K562 (cell line): Measurements from ENCODE around the gene ACTA2. TPM values are rescaled to one million over a fixed set of nuclear protein-coding genes. Genes with fewer than 3 reads are reported as not detected.

Experiments used
- ATAC-seq: fragments of 200-7000 bp; cut with Tn5 transposase; 3 replicates; pipeline ENCODE4 v1.9.1; 2020; ENCODE audit warnings: moderate library complexity
- BruUV-seq: library from RNA; stranded (reverse); fragments of 400-500 nt; replicated peaks from 2 replicates; lab custom pipeline; 2021; lab: Mats Ljungman, UMichigan
- CTCF ChIA-PET: fragments of 300-600 bp; formaldehyde crosslinking; extraction: SDS; loops from one replicate; lab custom pipeline; 2021; ENCODE audit warnings: low intra/inter-chr PET ratio; lab: Yijun Ruan, JAX
- POLR2A ChIA-PET: fragments of 300-600, 350-650 bp; sonication (Branson Sonifier 250); formaldehyde crosslinking; extraction: SDS; loops from one replicate; lab custom pipeline; 2021; ENCODE audit warnings: antibody characterized with exemption, inconsistent platforms; lab: Yijun Ruan, JAX
- DNase-seq, 4 experiments: peaks; one replicate each; pipeline versions ENCODE4 v3.0.0 to v3.0.0-alpha.2; 2011 to 2018; ENCODE audit warnings: low spot score in 3 of 4, mixed read lengths in 3 of 4; ENCODE audit errors: extremely low read depth in 1 of 4
- FAIRE-seq: peaks from 2 replicates; lab custom pipeline; 2011; peaks lifted over from hg19 to GRCh38; lab: Jason Lieb, UNC
- H2AFZ ChIP-seq: 2 replicates; pipeline ENCODE4 v1.6.0; 2011; ENCODE audit warnings: low read depth, low read length, control low read depth, inconsistent platforms
- H3K27ac ChIP-seq: fragments of 200-600 bp; 3 replicates; pipeline ENCODE4 v1.8.0; 2011; ENCODE audit warnings: low read depth, mild to moderate bottlenecking, control low read depth, inconsistent platforms, low read length, moderate library complexity, mixed read lengths; ENCODE audit errors: extremely low read depth
- H3K27me3 ChIP-seq, 2 experiments: fragments of 300-600 bp in 1 of 2; 2 replicates in 1 of 2; 3 replicates in 1 of 2; pipeline versions ENCODE4 v1.6.0 to v1.8.0; 2011; ENCODE audit warnings: inconsistent platforms in 2 of 2, low read length in 2 of 2, mild to moderate bottlenecking in 1 of 2, mixed read lengths in 1 of 2, moderate library complexity in 1 of 2; ENCODE audit not compliant: control insufficient read depth in 2 of 2, insufficient read depth in 2 of 2
- H3K36me3 ChIP-seq: fragments of 300-600 bp; 3 replicates; pipeline ENCODE4 v1.8.0; 2011; ENCODE audit warnings: mild to moderate bottlenecking, low read length, inconsistent platforms; ENCODE audit not compliant: control insufficient read depth, insufficient read depth
- H3K4me1 ChIP-seq, 2 experiments: fragments of 200-600 bp in 1 of 2; replicated peaks in 1 of 2; 2 replicates in 1 of 2; 3 replicates in 1 of 2; pipeline versions ENCODE4 v1.5.1 to v1.8.0; 2011; ENCODE audit warnings: inconsistent platforms in 2 of 2, low read length in 2 of 2, mild to moderate bottlenecking in 1 of 2, mixed read lengths in 1 of 2, moderate library complexity in 1 of 2; ENCODE audit not compliant: control insufficient read depth in 2 of 2, insufficient read depth in 2 of 2
- H3K4me2 ChIP-seq: 2 replicates; pipeline ENCODE4 v1.6.1; 2011; ENCODE audit warnings: low read length, control low read depth, inconsistent platforms, mixed read lengths; ENCODE audit not compliant: insufficient read depth
- H3K4me3 ChIP-seq: fragments of 200-600 bp; sonication (generic), shearing (Covaris generic); 2 replicates; pipeline ENCODE4 v1.5.1; 2016; ENCODE audit warnings: control low read depth, inconsistent platforms
- H3K79me2 ChIP-seq: fragments of 200-600 bp; 3 replicates; pipeline ENCODE4 v1.8.0; 2011; ENCODE audit warnings: low read length, inconsistent platforms; ENCODE audit not compliant: control insufficient read depth, insufficient read depth
- H3K9ac ChIP-seq, 2 experiments: 2 replicates each; pipeline versions ENCODE4 v1.6.0 to v1.6.1; 2011; ENCODE audit warnings: low read depth in 2 of 2, low read length in 2 of 2, control low read depth in 1 of 2, inconsistent platforms in 1 of 2, mild to moderate bottlenecking in 1 of 2, mixed read lengths in 1 of 2; ENCODE audit not compliant: insufficient read depth in 1 of 2
- H3K9me1 ChIP-seq: one replicate; pipeline ENCODE4 v1.6.0; 2011; ENCODE audit warnings: inconsistent platforms, mild to moderate bottlenecking, low read length, moderate library complexity; ENCODE audit not compliant: control insufficient read depth, insufficient read depth
- H3K9me3 ChIP-seq: replicated peaks from 2 replicates; pipeline ENCODE4 v1.5.1; 2011; ENCODE audit warnings: low read depth, low read length, inconsistent platforms; ENCODE audit not compliant: control insufficient read depth, insufficient read depth
- H4K20me1 ChIP-seq: replicated peaks from 2 replicates; pipeline ENCODE4 v1.6.1; 2011; ENCODE audit warnings: low read length, inconsistent platforms, mixed read lengths; ENCODE audit not compliant: control insufficient read depth, insufficient read depth
- BCL6 ChIP-seq: fragments of 250-450 bp; sonication (Bioruptor Pico); IDR thresholded peaks from 2 replicates; pipeline ENCODE4 v1.4.0; 2020
- MYNN ChIP-seq, 2 experiments: sonication (generic); formaldehyde crosslinking in 1 of 2; IDR thresholded peaks; 2 replicates each; pipeline versions ENCODE4 v1.5.0 to v1.6.1; 2016 to 2020; ENCODE audit warnings: antibody characterized with exemption in 1 of 2, missing genetic modification reagents in 1 of 2
- POLR3G ChIP-seq: IDR thresholded peaks from 2 replicates; pipeline ENCODE4 v1.6.1; 2011; ENCODE audit not compliant: insufficient read length, insufficient replicate concordance; ENCODE audit errors: extremely low read depth
- PTBP1 ChIP-seq: fragments of 200-400 bp; formaldehyde crosslinking; IDR thresholded peaks from 2 replicates; pipeline ENCODE4 v1.6.1; 2017; ENCODE audit warnings: low read depth, low read length
- ZNF347 ChIP-seq: fragments of 450-650 bp; formaldehyde crosslinking; IDR thresholded peaks from 2 replicates; pipeline ENCODE4 v1.4.0; 2020; ENCODE audit warnings: low read depth, mild to moderate bottlenecking, moderate library complexity
- ZNF57 ChIP-seq: fragments of 450-650 bp; formaldehyde crosslinking; IDR thresholded peaks from 2 replicates; pipeline ENCODE4 v1.4.0; 2020; ENCODE audit warnings: mild to moderate bottlenecking, moderate library complexity
- WGBS: fragments of 100-300 bp; shearing (Covaris generic); methylation state at CpG from one replicate; pipeline ENCODE4 v1.1.6; 2016; ENCODE audit warnings: low coverage, mixed read lengths; ENCODE audit not compliant: insufficient coverage; ENCODE audit errors: missing lambda C conversion rate; 5-methylcytosine and 5-hydroxymethylcytosine counted together
- in situ Hi-C: fragments of 300-500 bp; cut with MboI; formaldehyde crosslinking; loops from 4 replicates; pipeline ENCODE4 v1.15.0; 2018; ENCODE audit warnings: inconsistent platforms, mixed read lengths
- intact Hi-C: fragments of 100-400 bp; cut with micrococcal nuclease; formaldehyde crosslinking; loops from 2 replicates; pipeline ENCODE4 v1.14.2; 2022
- polyA plus RNA-seq, 8 experiments: library from polyadenylated mRNA; depleted of rRNA in 4 of 8; stranded (reverse) in 5 of 8; unstranded in 3 of 8; fragments of >200 nt; fragmentation: Nextera tagmentation in 2 of 8; fragmentation: Illumina TruSeq in 1 of 8; extraction: Ambion mirVana in 2 of 8; extraction: Trizol in 1 of 8; gene quantifications; 2 replicates each; pipeline versions ENCODE4 v1.2.1 to v1.2.3, GENCODE V29; 2011 to 2014; ENCODE audit warnings: inconsistent platforms in 1 of 8, missing spikeins in 1 of 8
- total RNA-seq, 7 experiments: library from RNA; depleted of rRNA in 6 of 7; stranded (reverse); fragments of >200 nt in 6 of 7; fragmentation: Illumina TruSeq in 2 of 7; extraction: Trizol in 2 of 7; gene quantifications; 2 replicates each; pipeline versions ENCODE4 v1.2.1 to v1.2.3, GENCODE V29; 2011 to 2021; ENCODE audit warnings: low replicate concordance in 1 of 7
- TF ChIP-seq, protein P1 (sequence below): fragments of 450-650 bp; IDR thresholded peaks from 2 replicates; pipeline ENCODE4 v1.6.1; 2016

Gene ACTA2
- total and polyA plus RNA-seq, 9 of the 15 experiments (the other 6 are each of a cell fraction or from before 2014, with no cell fraction given): 0.15 to 1.0 (median 0.38) TPM; not detected in 3

DNA sequence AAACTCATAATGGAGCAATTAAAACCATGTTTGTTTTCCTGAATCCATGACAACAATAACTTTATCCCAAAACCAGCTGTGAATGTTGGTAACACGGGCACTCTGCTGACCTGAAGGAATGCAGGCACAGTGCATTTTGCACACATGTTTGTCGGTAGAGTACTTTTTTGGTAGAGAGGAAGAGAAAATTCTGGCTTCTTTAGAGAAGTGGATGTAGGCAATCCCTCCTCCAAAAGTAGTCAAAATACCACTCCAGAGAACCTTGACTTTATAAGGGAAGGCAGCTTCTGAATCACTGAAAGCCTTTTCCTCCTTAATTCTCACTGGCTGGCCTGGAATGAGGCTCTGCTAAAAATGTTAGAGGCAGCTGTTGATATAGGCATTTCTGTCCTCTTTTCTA, 15.8 kb upstream of the ACTA2 start (continued):
- TF ChIP-seq POLR3G: no peak
- no peak for TF ChIP-seq ZNF57 (CRISPR knock-in tag)
- no peak for TF ChIP-seq ZNF347 (CRISPR knock-in tag)
- TF ChIP-seq MYNN (IDR thresholded peaks at IDR 0.05): no peak
- TF ChIP-seq MYNN (CRISPR knock-in tag; IDR thresholded peaks at IDR 0.05): no peak
- TF ChIP-seq, all 486 proteins: peak for 0

DNA sequence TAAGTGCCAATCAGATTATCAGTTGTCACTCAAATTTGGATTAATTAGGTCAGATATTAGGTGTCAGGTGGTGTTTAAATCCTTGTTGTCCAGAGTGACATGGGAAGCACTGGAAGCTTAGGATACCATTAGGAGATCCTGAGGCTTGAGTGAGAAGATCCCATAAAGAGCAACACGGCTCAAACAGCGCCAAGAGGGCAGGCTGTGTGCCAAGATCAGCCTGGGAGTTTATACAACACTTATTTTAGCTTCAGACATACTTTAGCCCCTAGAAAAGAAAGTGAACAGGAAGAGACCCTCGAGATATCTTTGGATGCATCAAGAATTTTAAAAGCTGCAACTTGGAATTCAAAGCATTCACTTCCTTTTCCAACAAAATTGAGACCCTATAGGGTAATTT, 14.2 kb upstream of the ACTA2 start:
- Histone ChIP-seq H3K79me2 (no peaks in the 10 kb centered on the region), H3K27me3 (no peaks in the 10 kb centered on the region), H3K9me1 (no peaks in the 10 kb centered on the region), H3K4me3 (no peak overlapping the region), H3K36me3 (no peaks in the 10 kb centered on the region), H3K4me1 (no peaks in the 10 kb centered on the region), H3K9me3 (no peaks in the 10 kb centered on the region), H4K20me1 (no peaks in the 10 kb centered on the region), H3K9ac (no peak overlapping the region), H3K4me2 (no peak overlapping the region), H2AFZ (no peak overlapping the region), H3K27ac (no peak overlapping the region)
- 0% methylated on average over 3 of the region's 3 CpGs for WGBS
- ATAC-seq: no peak
- POLR2A ChIA-PET: no interaction called here
- no peak for DNase-seq
- CTCF ChIA-PET: interaction anchor here (0.6 kb wide), 1 partner anchor 16 kb away, joined by 3 read pairs; no protein-coding TSS in a partner anchor
- FAIRE-seq: no peak
- TF ChIP-seq PTBP1 (no peak), BCL6 (no peak)
- TF ChIP-seq, protein P1, sequence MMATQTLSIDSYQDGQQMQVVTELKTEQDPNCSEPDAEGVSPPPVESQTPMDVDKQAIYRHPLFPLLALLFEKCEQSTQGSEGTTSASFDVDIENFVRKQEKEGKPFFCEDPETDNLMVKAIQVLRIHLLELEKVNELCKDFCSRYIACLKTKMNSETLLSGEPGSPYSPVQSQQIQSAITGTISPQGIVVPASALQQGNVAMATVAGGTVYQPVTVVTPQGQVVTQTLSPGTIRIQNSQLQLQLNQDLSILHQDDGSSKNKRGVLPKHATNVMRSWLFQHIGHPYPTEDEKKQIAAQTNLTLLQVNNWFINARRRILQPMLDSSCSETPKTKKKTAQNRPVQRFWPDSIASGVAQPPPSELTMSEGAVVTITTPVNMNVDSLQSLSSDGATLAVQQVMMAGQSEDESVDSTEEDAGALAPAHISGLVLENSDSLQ: no peak
- no TSS peak for BruUV-seq
- in situ Hi-C loops (no loop called here), intact Hi-C loops (no loop called here)
